Measurements from ENCODE around the gene PDXDC1. TPM values are rescaled to one million over a fixed set of nuclear protein-coding genes. Genes with fewer than 3 reads are reported as not detected.
"Not testable (repeated sequence)": the region's sequence is repeated elsewhere in the genome, so short reads cannot be mapped to it uniquely, and the experiment has no call there.

The PDXDC1 gene
- total RNA-seq, 1 donor from 2014 or later: 58.3 TPM

DNA sequence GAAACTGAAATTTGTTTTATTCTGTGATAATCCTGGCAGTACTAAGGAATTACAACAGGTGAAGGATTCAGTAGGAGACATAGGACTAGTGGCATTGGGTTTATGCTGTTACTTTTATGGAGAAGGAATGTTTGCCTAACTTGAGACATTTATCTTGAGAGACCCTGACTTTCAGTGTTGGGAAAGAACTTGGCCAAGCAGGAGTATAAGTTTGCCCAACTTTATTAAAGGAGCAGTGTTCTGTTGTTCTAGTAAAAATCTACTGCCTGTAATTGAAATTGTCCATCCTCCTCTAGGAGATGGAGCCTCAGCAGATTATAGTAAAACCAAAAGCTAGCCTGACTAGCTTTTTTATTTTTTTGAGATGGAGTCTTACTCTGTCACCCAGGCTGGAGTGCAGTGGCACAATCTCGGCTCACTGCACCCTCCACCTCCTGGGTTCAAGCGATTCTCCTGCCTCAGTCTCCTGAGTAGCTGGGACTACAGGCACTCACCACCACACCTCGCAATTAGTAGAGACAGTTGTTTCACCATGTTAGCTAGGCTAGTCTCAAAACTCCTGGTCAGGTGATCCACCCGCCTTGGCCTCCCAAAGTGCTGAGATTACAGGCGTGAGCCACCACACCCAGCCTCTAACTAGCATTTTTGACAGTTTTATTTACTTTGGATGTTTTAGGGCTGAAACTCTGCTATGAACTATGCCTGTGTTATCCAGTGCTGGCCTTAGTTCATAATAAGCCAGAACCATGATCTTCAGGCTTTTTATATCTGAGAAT is 30.7 kb downstream of the PDXDC1 start:
- DNase-seq (ENCODE audit: low spot score in 2 of 2); FAIRE-seq: not testable (repeated sequence)

- DNase-seq (ENCODE audit: low spot score in 2 of 2); FAIRE-seq: not testable (repeated sequence)
These were observed 33.8 kb downstream of the PDXDC1 start for GRCh38 chr16:15008647-15009046.

DNA sequence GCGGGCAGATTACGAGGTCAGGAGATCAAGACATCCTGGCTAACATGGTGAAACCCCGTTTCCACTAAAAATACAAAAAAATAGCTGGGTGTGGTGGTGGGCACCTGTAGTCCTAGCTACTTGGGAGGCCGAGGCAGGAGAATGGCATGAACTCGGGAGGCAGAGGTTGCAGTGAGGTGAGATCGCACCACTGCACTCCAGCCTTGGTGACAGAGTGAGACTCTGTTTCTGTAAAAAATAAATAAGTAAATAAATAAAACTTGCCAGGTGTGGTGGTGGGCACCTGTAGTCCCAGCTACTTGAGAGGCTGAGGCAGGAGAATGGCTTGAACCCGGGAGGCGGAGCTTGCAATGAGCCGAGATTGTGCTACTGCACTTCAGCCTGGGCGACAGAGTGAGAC is 38.1 kb downstream of the PDXDC1 start:
- DNase-seq (ENCODE audit: low spot score in 2 of 2); FAIRE-seq: not testable (repeated sequence)

GRCh38 chr16:15015671-15016070 is 40.8 kb downstream of the PDXDC1 start:
- FAIRE-seq: not testable (repeated sequence)

DNA sequence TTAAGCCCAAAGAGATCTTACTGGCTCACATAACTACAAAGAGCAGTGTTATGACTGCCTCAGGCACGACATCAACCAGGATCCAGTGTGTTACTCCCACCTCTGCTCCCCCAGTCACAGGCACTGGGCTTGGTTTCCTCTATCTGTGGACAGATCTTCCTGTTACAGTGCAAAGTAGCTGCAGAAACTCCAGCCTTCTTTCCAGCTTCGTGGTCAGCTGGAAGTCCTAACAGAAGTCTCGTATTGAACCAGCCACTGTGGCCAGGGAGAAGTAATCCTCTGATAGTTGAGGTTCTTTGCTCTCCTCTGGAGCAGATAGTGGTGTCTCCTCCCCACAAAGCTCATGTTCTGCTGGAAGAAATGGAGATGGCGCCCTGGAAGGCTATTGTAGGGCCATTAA is 41.5 kb downstream of the PDXDC1 start:
- FAIRE-seq; DNase-seq (ENCODE audit: low spot score in 2 of 2): not testable (repeated sequence)

More at GRCh38 chr16:15015671-15016070, 40.8 kb downstream of the PDXDC1 start:
- DNase-seq (ENCODE audit: low spot score in 2 of 2): not testable (repeated sequence)

DNA sequence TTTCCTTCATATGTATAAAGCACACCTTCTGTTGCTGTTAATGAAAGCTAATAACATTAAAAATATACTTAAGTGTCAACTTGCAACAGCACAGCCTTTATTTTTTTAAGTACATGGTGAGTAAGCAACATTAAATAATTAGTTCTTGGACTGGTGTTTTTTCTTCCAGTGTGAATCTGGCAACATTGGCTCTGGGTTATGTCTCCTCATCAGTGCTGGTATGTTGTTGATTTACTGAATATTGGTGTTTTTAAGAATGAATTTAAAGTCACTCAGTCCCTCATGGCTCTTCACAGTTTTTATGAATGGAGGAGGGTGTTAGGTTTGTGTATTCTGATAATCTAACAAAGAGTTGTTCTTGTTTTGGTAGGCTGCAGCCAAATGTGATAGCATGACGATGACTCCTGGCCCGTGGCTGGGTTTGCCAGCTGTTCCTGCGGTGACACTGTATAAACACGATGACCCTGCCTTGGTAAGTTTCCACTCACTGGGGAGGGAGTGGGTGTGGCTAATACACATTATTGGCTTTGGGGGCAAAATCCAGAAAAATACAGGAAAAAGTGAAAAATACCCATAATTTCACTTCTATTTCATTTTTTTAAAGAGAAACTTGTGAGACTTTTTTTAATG is 42.2 kb downstream of the PDXDC1 start:
- DNase-seq (ENCODE audit: low spot score in 2 of 2); FAIRE-seq: not testable (repeated sequence)

DNA sequence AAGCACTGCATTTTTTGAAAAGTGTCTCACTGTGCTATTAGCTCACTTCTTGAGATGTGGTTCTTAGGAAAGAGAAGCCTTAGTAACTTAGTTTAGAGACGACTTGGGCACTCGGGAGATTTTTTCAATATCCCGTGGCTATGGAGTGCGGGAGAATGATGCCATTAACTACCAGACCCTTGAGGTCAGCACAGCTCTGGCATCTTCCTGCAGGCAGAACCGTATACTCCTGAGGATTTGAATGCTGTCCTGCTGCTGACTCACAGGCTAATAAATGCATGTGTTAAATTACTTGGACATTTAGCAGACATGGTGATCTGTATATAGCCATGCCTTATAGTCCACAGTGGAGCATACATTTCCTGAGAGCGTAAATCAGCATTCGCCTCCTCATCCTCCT is 46.6 kb downstream of the PDXDC1 start:
- DNase-seq (ENCODE audit: low spot score in 2 of 2); FAIRE-seq: not testable (repeated sequence)

GRCh38 chr16:15022194-15022593 is 47.4 kb downstream of the PDXDC1 start:
- not testable (repeated sequence) for DNase-seq (ENCODE audit: low spot score in 2 of 2); FAIRE-seq

DNA sequence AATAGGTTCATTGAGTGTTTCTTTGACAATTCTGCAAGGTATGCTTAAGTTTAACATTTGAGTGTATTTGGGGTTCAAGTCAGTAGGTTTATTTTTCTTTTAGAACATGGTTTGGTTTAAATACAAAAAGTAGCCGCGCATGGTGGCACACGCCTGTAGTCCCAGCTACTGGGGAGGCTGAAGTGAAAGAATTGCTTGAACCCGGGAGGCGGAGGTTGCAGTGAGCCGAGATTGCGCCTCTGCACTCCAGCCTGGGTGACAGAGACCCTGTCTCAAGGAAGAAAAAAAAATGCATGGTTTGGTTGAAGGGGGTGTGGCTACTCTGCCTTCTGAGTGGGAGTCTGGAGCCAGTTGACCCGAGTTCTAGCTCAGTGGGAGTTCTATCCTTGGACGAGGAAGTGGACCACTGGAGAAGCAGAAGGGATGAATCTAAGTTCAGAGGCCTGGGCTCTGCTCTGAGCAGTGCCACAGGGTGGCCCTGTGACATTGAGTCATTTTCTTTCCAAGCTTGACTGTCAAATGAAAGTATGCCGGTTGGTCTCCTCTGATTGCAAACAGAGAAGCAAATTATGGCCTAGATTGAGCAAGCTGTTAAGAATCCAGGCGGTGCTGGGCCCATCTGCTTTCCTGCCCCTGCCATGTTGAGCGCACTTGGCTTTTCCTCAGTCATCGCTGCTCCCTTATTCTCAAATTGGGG is 48.7 kb downstream of the PDXDC1 start:
- FAIRE-seq; DNase-seq (ENCODE audit: low spot score in 2 of 2): not testable (repeated sequence)

- DNase-seq (ENCODE audit: low spot score in 2 of 2); FAIRE-seq: not testable (repeated sequence)
These were observed 50.0 kb downstream of the PDXDC1 start for GRCh38 chr16:15024858-15025199.

- DNase-seq (ENCODE audit: low spot score in 2 of 2); FAIRE-seq: not testable (repeated sequence)
These were observed 50.6 kb downstream of the PDXDC1 start for GRCh38 chr16:15025234-15025951.

DNA sequence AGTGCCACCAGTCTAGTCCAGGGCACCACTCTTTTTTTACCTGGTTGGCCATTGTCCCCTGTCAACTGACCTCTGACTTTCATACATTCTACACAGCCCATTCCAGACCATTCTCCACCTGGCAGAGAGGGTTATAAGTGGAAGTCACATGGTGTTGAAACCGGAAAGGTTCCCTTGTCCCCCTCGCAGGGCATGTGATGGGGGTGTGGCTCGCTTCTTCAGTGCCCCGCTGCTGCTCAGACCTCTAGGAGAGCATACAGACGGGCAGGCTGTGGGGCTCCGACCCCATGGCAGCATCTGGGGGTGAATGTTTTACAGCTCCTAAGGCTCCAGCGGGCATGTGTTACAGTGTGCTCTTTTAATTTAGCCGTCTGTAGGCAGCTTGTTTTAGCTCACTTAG is 52.2 kb downstream of the PDXDC1 start:
- FAIRE-seq; DNase-seq (ENCODE audit: low spot score in 2 of 2): not testable (repeated sequence)

GRCh38 chr16:15027503-15028344 is 52.9 kb downstream of the PDXDC1 start:
- not testable (repeated sequence) for FAIRE-seq; DNase-seq (ENCODE audit: low spot score in 2 of 2)

DNA sequence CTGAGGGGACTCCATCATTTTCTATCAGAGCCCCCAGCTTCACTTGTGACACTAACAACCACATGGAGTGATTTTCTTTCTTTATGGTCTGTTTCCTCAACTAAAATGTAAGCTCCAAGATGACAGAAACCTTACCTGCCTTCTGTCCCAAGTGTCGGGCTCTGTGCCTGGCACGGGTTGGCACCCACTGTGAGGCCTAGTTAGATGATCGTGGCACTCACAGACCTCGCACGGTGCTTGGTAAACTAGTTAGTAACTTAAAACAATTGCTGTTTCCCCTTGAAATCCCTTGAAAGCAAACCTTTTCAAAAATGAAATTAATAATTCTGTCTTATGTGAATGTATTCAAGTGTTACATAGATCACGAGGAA is 53.5 kb downstream of the PDXDC1 start:
- not testable (repeated sequence) for DNase-seq (ENCODE audit: low spot score in 2 of 2)

GRCh38 chr16:15028801-15029698 is 54.2 kb downstream of the PDXDC1 start:
- DNase-seq (ENCODE audit: low spot score in 2 of 2); FAIRE-seq: not testable (repeated sequence)

More for the DNA sequence above, 53.5 kb downstream of the PDXDC1 start:
- FAIRE-seq: not testable (repeated sequence)

GRCh38 chr16:15029749-15030148 is 54.9 kb downstream of the PDXDC1 start:
- DNase-seq (ENCODE audit: low spot score in 2 of 2); FAIRE-seq: not testable (repeated sequence)

- FAIRE-seq (no peak), DNase-seq (ENCODE audit: low spot score in 2 of 2) (no peak)
These were observed 56.4 kb downstream of the PDXDC1 start for GRCh38 chr16:15031179-15031578.

- DNase-seq (ENCODE audit: low spot score in 2 of 2) (no peak), FAIRE-seq (no peak)
These were observed 56.8 kb downstream of the PDXDC1 start for GRCh38 chr16:15031586-15031985.
